HepG2 (cell line): Measurements from ENCODE around the gene ELOVL6. TPM values are rescaled to one million over a fixed set of nuclear protein-coding genes. Genes with fewer than 3 reads are reported as not detected.

ENCODE experiments used
- ATAC-seq: fragments of 200-7000 bp; cut with Tn5 transposase; 3 replicates; pipeline ENCODE4 v1.9.1; 2020; ENCODE audit warnings: mild to moderate bottlenecking, moderate library complexity
- BruUV-seq: library from RNA; stranded (reverse); fragments of 400-500 nt; replicated peaks from 2 replicates; lab custom pipeline; 2021; lab: Mats Ljungman, UMichigan
- CTCF ChIA-PET: fragments of 300-600 bp; formaldehyde crosslinking; extraction: SDS; loops from one replicate; lab custom pipeline; 2021; ENCODE audit warnings: low total read pairs, inconsistent platforms, low intra/inter-chr PET ratio; lab: Yijun Ruan, JAX
- POLR2A ChIA-PET: fragments of 350-600 bp; sonication (Branson Sonifier 250); formaldehyde crosslinking; loops from one replicate; lab custom pipeline; 2020; ENCODE audit warnings: antibody characterized with exemption, inconsistent platforms; lab: Yijun Ruan, JAX
- DNase-seq: peaks from one replicate; pipeline ENCODE4 v3.0.0-alpha.2; 2015; ENCODE audit warnings: low spot score
- FAIRE-seq: peaks from 3 replicates; lab custom pipeline; 2011; peaks lifted over from hg19 to GRCh38; lab: Jason Lieb, UNC
- H2AFZ ChIP-seq: one replicate; pipeline ENCODE4 v1.6.1; 2011; ENCODE audit warnings: low read length, inconsistent platforms
- H3K27ac ChIP-seq: fragments of 300-600 bp; 3 replicates; pipeline ENCODE4 v1.8.0; 2011; ENCODE audit warnings: mixed run types, mild to moderate bottlenecking, mixed read lengths, low read length, inconsistent platforms; ENCODE audit not compliant: insufficient read depth; ENCODE audit errors: extremely low read length
- H3K27me3 ChIP-seq, 2 experiments: fragments of 200-600 bp in 1 of 2; 2 replicates in 1 of 2; 3 replicates in 1 of 2; pipeline versions ENCODE4 v1.6.0 to v1.8.0; 2011; ENCODE audit warnings: low read length in 2 of 2, mild to moderate bottlenecking in 2 of 2, moderate library complexity in 2 of 2, inconsistent platforms in 1 of 2; ENCODE audit not compliant: insufficient read depth in 2 of 2, control insufficient read depth in 1 of 2
- H3K36me3 ChIP-seq, 2 experiments: fragments of 200-600 bp in 1 of 2; replicated peaks in 1 of 2; 2 replicates in 1 of 2; 3 replicates in 1 of 2; pipeline versions ENCODE4 v1.5.1 to v1.8.0; 2011; ENCODE audit warnings: low read length in 2 of 2, inconsistent platforms in 1 of 2; ENCODE audit not compliant: insufficient read depth in 2 of 2, control insufficient read depth in 1 of 2
- H3K4me1 ChIP-seq: 2 replicates; pipeline ENCODE4 v1.5.1; 2012; ENCODE audit warnings: low read length, inconsistent platforms; ENCODE audit not compliant: insufficient read depth
- H3K4me2 ChIP-seq: 2 replicates; pipeline ENCODE4 v1.6.0; 2011; ENCODE audit warnings: low read depth, low read length, inconsistent platforms
- H3K4me3 ChIP-seq, 3 experiments: fragments of 200-600 bp in 1 of 3; sonication (generic), shearing (Covaris generic) in 1 of 3; replicated peaks in 1 of 3; 2 replicates each; pipeline ENCODE4 v1.5.1; 2011 to 2016; ENCODE audit warnings: low read length in 3 of 3, inconsistent platforms in 2 of 3, low read depth in 2 of 3, mild to moderate bottlenecking in 2 of 3, control low read depth in 1 of 3, mixed read lengths in 1 of 3; ENCODE audit not compliant: insufficient read depth in 1 of 3
- H3K79me2 ChIP-seq: one replicate; pipeline ENCODE4 v1.6.1; 2011; ENCODE audit warnings: low read length, inconsistent platforms; ENCODE audit not compliant: insufficient read depth
- H3K9ac ChIP-seq: 2 replicates; pipeline ENCODE4 v1.6.0; 2011; ENCODE audit warnings: mild to moderate bottlenecking, low read depth, low read length, inconsistent platforms; ENCODE audit not compliant: insufficient read depth
- H3K9me3 ChIP-seq: 2 replicates; pipeline ENCODE4 v1.5.1; 2012; ENCODE audit warnings: mild to moderate bottlenecking, low read length
- H4K20me1 ChIP-seq: 2 replicates; pipeline ENCODE4 v1.6.0; 2011; ENCODE audit warnings: inconsistent platforms, mild to moderate bottlenecking, low read length, moderate library complexity; ENCODE audit not compliant: insufficient read depth
- CBFB ChIP-seq: sonication (generic); formaldehyde crosslinking; IDR thresholded peaks from 2 replicates; pipeline ENCODE4 v1.4.0; 2020; ENCODE audit warnings: missing genetic modification reagents
- ERF ChIP-seq: IDR thresholded peaks from 2 replicates; pipeline ENCODE4 v1.6.1; 2018; ENCODE audit warnings: missing biosample characterization, missing genetic modification reagents
- ETV5 ChIP-seq: IDR thresholded peaks from 2 replicates; pipeline ENCODE4 v1.6.1; 2018; ENCODE audit warnings: missing biosample characterization, missing genetic modification reagents, inconsistent platforms, borderline replicate concordance
- GLI4 ChIP-seq: sonication (generic); formaldehyde crosslinking; IDR thresholded peaks from 2 replicates; pipeline ENCODE4 v1.5.1; 2020; ENCODE audit warnings: missing genetic modification reagents, mild to moderate bottlenecking, moderate library complexity, borderline replicate concordance
- MBNL3 ChIP-seq: fragments of 250-450 bp; sonication (Bioruptor Pico); conservative IDR thresholded peaks from 2 replicates; pipeline ENCODE4 v1.8.0; 2022; ENCODE audit warnings: mild to moderate bottlenecking, inconsistent platforms
- PTBP1 ChIP-seq: fragments of 200-400 bp; formaldehyde crosslinking; IDR thresholded peaks from 2 replicates; pipeline ENCODE4 v1.6.1; 2018; ENCODE audit warnings: low read length, low read depth; ENCODE audit not compliant: poor library complexity, severe bottlenecking
- SOX6 ChIP-seq, 2 experiments: fragments of 450-650 bp in 1 of 2; sonication (generic) in 1 of 2; formaldehyde crosslinking in 1 of 2; IDR thresholded peaks; 2 replicates each; pipeline versions ENCODE4 v1.4.0 to v1.6.1; 2017 to 2020; ENCODE audit warnings: antibody characterized with exemption in 1 of 2, mild to moderate bottlenecking in 1 of 2, missing genetic modification reagents in 1 of 2
- SP5 ChIP-seq: IDR thresholded peaks from 2 replicates; pipeline ENCODE4 v1.6.1; 2016; ENCODE audit warnings: low read depth, borderline replicate concordance
- XRCC5 ChIP-seq: fragments of 200-400 bp; formaldehyde crosslinking; optimal IDR thresholded peaks from 2 replicates; pipeline ENCODE3; 2017; ENCODE audit warnings: mild to moderate bottlenecking, low read length
- ZKSCAN1 ChIP-seq: fragments of 150-350 bp; IDR thresholded peaks from 2 replicates; pipeline ENCODE4 v1.6.1; 2014; ENCODE audit warnings: low read length
- ZNF260 ChIP-seq: sonication (generic); formaldehyde crosslinking; IDR thresholded peaks from 2 replicates; pipeline ENCODE4 v1.4.0; 2020; ENCODE audit warnings: missing genetic modification reagents, low read depth, mild to moderate bottlenecking, borderline replicate concordance
- ZNF564 ChIP-seq: sonication (generic); formaldehyde crosslinking; IDR thresholded peaks from 2 replicates; pipeline ENCODE4 v1.8.1; 2023; ENCODE audit warnings: mild to moderate bottlenecking, missing genetic modification reagents
- ZNF775 ChIP-seq: sonication (generic); formaldehyde crosslinking; IDR thresholded peaks from 2 replicates; pipeline ENCODE4 v1.4.0; 2020; ENCODE audit warnings: missing genetic modification reagents, mild to moderate bottlenecking, moderate library complexity, borderline replicate concordance
- ZSCAN21 ChIP-seq: sonication (generic); formaldehyde crosslinking; IDR thresholded peaks from 2 replicates; pipeline ENCODE4 v1.8.0; 2022; ENCODE audit warnings: mild to moderate bottlenecking, missing genetic modification reagents, moderate library complexity, borderline replicate concordance
- WGBS: methylation state at CpG from one replicate; pipeline ENCODE4 v1.1.6; 2017; ENCODE audit warnings: low lambda C conversion rate; 5-methylcytosine and 5-hydroxymethylcytosine counted together
- in situ Hi-C: cut with HindIII; loops from 2 replicates; pipeline ENCODE4 v1.10.0; 2017; ENCODE audit warnings: low pct_unique_long_range_greater_than_20kb; ENCODE audit not compliant: extremely low pct_ligation_motif_present
- intact Hi-C: fragments of 100-400 bp; cut with micrococcal nuclease; formaldehyde crosslinking; loops from one replicate; pipeline ENCODE4 v1.10.0; 2022; ENCODE audit not compliant: unreplicated experiment
- polyA plus RNA-seq, 8 experiments: library from polyadenylated mRNA; depleted of rRNA in 3 of 8; stranded (reverse) in 7 of 8; unstranded in 1 of 8; fragments of >200 nt; fragmentation: Illumina TruSeq in 4 of 8; extraction: Trizol in 4 of 8; gene quantifications; 2 replicates each; pipeline versions ENCODE4 v1.2.1 to v1.2.3, GENCODE V29; 2011 to 2016; ENCODE audit warnings: low read depth in 4 of 8, missing spikeins in 1 of 8, mixed read lengths in 1 of 8; ENCODE audit not compliant: insufficient read depth in 1 of 8
- total RNA-seq, 5 experiments: library from RNA; depleted of rRNA; stranded (reverse); fragments of >200 nt; fragmentation: Illumina TruSeq; extraction: Trizol; gene quantifications; 2 replicates each; pipeline ENCODE4 v1.2.3, GENCODE V29; 2016; ENCODE audit warnings: low read depth in 1 of 5
- TF ChIP-seq, protein P1 (sequence below): sonication (generic); formaldehyde crosslinking; IDR thresholded peaks from 2 replicates; pipeline ENCODE4 v1.4.0; 2020; ENCODE audit warnings: missing genetic modification reagents, borderline replicate concordance
- TF ChIP-seq, protein P2 (sequence below): sonication (generic); formaldehyde crosslinking; IDR thresholded peaks from 2 replicates; pipeline ENCODE4 v1.4.0; 2020; ENCODE audit warnings: mild to moderate bottlenecking, missing genetic modification reagents
- TF ChIP-seq, protein P3 (sequence below): sonication (generic); formaldehyde crosslinking; conservative IDR thresholded peaks from 2 replicates; pipeline ENCODE4 v1.8.1; 2023; ENCODE audit warnings: missing genetic modification reagents

Gene ELOVL6
- total and polyA plus RNA-seq, 2 of the 13 experiments (the other 11 are each of a cell fraction or from before 2014, with no cell fraction given) = 14.1 to 23.2 TPM

DNA sequence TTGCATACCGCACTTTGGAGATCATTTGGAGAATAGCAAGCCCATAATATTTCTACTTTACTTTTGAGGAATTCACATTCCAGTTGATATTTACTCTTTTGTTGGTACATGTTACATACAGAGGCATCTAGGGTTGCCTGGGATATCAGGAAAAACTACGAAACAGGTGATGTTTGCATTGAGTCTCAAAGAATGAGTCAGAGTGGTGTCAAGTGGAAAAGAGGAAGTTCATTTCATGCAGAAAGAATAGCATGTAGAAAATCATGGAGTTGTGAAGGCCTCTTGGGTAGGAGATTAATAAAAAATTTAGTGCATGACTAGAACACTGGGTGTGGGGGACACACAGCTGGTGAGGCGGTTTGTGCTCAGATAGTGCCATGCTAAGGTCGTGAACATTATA, 33.5 kb upstream of the ELOVL6 start (continued):
- TF ChIP-seq, protein P1, sequence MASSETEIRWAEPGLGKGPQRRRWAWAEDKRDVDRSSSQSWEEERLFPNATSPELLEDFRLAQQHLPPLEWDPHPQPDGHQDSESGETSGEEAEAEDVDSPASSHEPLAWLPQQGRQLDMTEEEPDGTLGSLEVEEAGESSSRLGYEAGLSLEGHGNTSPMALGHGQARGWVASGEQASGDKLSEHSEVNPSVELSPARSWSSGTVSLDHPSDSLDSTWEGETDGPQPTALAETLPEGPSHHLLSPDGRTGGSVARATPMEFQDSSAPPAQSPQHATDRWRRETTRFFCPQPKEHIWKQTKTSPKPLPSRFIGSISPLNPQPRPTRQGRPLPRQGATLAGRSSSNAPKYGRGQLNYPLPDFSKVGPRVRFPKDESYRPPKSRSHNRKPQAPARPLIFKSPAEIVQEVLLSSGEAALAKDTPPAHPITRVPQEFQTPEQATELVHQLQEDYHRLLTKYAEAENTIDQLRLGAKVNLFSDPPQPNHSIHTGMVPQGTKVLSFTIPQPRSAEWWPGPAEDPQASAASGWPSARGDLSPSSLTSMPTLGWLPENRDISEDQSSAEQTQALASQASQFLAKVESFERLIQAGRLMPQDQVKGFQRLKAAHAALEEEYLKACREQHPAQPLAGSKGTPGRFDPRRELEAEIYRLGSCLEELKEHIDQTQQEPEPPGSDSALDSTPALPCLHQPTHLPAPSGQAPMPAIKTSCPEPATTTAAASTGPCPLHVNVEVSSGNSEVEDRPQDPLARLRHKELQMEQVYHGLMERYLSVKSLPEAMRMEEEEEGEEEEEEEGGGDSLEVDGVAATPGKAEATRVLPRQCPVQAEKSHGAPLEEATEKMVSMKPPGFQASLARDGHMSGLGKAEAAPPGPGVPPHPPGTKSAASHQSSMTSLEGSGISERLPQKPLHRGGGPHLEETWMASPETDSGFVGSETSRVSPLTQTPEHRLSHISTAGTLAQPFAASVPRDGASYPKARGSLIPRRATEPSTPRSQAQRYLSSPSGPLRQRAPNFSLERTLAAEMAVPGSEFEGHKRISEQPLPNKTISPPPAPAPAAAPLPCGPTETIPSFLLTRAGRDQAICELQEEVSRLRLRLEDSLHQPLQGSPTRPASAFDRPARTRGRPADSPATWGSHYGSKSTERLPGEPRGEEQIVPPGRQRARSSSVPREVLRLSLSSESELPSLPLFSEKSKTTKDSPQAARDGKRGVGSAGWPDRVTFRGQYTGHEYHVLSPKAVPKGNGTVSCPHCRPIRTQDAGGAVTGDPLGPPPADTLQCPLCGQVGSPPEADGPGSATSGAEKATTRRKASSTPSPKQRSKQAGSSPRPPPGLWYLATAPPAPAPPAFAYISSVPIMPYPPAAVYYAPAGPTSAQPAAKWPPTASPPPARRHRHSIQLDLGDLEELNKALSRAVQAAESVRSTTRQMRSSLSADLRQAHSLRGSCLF (CRISPR knock-in tag) = no peak
- no peak for TF ChIP-seq CBFB
- TF ChIP-seq SOX6 (IDR thresholded peaks at IDR 0.05) = no peak
- no peak for TF ChIP-seq SOX6 (CRISPR knock-in tag; IDR thresholded peaks at IDR 0.05)
- TF ChIP-seq SP5 (CRISPR knock-in tag) = no peak
- no peak for TF ChIP-seq PTBP1
- no peak for TF ChIP-seq ETV5 (CRISPR knock-in tag)
- no peak for TF ChIP-seq ZNF260

DNA sequence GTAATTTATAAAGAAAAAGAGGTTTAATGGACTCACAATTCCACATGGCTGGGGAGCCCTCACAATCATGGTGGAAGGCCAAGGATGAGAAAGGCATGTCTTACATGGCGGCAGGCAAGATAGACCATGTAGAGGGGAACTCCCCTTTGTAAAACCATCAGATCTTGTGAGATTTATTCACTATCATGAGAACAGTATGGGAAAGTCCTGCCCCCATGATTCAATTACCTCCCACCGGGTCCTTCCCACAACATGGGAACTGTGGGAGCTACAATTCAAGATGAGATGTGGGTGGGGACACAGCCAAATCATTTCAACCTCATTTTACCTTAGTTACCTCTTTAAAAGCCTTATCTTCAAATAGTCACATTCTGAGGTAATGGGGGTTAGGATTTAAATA, 30.9 kb upstream of the ELOVL6 start:
- no TSS peak for BruUV-seq
- WGBS = 50% methylated on average over 2 of the region's 2 CpGs
- no peak overlapping the region for H3K27ac ChIP-seq
- H4K20me1 ChIP-seq = no peaks in the 10 kb centered on the region
- CTCF ChIA-PET = no interaction called here
- no peak overlapping the region for H3K4me3 ChIP-seq
- no peaks in the 10 kb centered on the region for H3K4me1 ChIP-seq
- ATAC-seq (no peak), DNase-seq (no peak), FAIRE-seq (no peak)
- no peaks in the 10 kb centered on the region for H3K79me2 ChIP-seq
- intact Hi-C loops = no loop called here
- H3K9me3 ChIP-seq = no peaks in the 10 kb centered on the region
- no peak overlapping the region for H2AFZ ChIP-seq
- H3K27me3 ChIP-seq = no peaks in the 10 kb centered on the region
- H3K9ac ChIP-seq = no peak overlapping the region
- no peaks in the 10 kb centered on the region for H3K36me3 ChIP-seq
- in situ Hi-C loops = no loop called here
- no peak overlapping the region for H3K4me2 ChIP-seq
- POLR2A ChIA-PET = no interaction called here
- TF ChIP-seq ERF (no peak), ZNF564 (CRISPR knock-in tag) (no peak), MBNL3 (CRISPR knock-in tag) (no peak), ZKSCAN1 (no peak), XRCC5 (no peak), ZNF775 (CRISPR knock-in tag) (no peak), ZSCAN21 (no peak), GLI4 (no peak)
- TF ChIP-seq, protein P2, sequence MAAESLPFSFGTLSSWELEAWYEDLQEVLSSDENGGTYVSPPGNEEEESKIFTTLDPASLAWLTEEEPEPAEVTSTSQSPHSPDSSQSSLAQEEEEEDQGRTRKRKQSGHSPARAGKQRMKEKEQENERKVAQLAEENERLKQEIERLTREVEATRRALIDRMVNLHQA (CRISPR knock-in tag) = no peak
- TF ChIP-seq, protein P3, sequence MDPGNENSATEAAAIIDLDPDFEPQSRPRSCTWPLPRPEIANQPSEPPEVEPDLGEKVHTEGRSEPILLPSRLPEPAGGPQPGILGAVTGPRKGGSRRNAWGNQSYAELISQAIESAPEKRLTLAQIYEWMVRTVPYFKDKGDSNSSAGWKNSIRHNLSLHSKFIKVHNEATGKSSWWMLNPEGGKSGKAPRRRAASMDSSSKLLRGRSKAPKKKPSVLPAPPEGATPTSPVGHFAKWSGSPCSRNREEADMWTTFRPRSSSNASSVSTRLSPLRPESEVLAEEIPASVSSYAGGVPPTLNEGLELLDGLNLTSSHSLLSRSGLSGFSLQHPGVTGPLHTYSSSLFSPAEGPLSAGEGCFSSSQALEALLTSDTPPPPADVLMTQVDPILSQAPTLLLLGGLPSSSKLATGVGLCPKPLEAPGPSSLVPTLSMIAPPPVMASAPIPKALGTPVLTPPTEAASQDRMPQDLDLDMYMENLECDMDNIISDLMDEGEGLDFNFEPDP = no peak
